ENCODE measurements around the gene TTC34.
"Not testable (repeated sequence)": the region's sequence is repeated elsewhere in the genome, so short reads cannot be mapped to it uniquely, and the experiment has no call there.

The TTC34 gene

DNA sequence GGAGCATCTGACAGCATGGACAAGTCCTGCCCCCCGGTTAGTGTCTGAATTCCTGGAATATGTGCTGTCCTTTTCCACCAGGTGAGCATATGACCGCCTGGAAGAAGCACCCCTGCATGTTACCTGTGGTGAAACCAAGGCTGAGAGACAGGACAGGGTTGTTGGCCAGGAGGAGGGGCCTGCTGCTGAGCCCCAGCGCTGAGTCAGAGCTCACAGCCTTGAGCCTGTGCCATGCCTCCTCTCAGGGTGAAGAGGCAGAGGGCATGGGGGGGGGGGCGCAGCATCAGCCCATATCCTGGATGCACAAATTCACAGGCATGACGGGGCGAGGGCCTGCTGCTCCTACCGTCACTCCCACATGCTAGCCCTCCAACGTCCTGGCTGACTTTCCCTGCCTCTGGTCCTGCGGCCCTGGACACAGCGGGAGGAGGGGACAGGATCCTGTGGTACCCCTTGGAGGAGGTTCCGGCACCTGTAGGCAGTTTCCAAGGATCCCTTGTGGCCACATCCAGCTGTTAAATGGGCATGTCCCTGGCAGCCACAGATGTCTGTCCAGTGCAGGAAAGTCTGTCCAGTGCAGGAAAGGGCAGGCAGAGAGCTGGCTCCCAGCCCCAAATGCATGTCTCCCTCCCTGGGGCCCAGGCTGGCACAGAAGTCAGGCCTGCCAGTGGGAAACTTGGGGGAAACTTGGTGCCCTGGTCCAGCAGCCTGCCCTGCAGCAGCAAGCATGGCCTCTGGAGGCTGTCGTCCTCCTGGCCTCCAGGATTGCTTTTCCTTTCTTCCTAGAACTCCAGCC lies 23.9 kb downstream of the TTC34 start:
- TF ChIP-seq, protein P1, sequence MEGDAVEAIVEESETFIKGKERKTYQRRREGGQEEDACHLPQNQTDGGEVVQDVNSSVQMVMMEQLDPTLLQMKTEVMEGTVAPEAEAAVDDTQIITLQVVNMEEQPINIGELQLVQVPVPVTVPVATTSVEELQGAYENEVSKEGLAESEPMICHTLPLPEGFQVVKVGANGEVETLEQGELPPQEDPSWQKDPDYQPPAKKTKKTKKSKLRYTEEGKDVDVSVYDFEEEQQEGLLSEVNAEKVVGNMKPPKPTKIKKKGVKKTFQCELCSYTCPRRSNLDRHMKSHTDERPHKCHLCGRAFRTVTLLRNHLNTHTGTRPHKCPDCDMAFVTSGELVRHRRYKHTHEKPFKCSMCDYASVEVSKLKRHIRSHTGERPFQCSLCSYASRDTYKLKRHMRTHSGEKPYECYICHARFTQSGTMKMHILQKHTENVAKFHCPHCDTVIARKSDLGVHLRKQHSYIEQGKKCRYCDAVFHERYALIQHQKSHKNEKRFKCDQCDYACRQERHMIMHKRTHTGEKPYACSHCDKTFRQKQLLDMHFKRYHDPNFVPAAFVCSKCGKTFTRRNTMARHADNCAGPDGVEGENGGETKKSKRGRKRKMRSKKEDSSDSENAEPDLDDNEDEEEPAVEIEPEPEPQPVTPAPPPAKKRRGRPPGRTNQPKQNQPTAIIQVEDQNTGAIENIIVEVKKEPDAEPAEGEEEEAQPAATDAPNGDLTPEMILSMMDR (IDR thresholded peaks at IDR 0.05; ENCODE audit: low read depth, low read length): no peak
- no peak overlapping the region for H3K4me3 ChIP-seq (ENCODE audit: low read depth, low read length)
- DNase-seq (ENCODE audit: low read depth, low spot score): no peak
- in situ Hi-C loops (cut with HindIII; ENCODE audit: low sequenced_read_pairs): no loop called here

GRCh38 chr1:2775333-2775732 lies 26.2 kb downstream of the TTC34 start:
- in situ Hi-C loops (cut with HindIII; ENCODE audit: low sequenced_read_pairs); DNase-seq (ENCODE audit: low read depth, low spot score); H3K4me3 ChIP-seq (ENCODE audit: low read depth, low read length): not testable (repeated sequence)

- DNase-seq (ENCODE audit: low read depth, low spot score); H3K4me3 ChIP-seq (ENCODE audit: low read depth, low read length); in situ Hi-C loops (cut with HindIII; ENCODE audit: low sequenced_read_pairs): not testable (repeated sequence)
Observed at GRCh38 chr1:2768052-2768451, 33.4 kb downstream of the TTC34 start.

DNA sequence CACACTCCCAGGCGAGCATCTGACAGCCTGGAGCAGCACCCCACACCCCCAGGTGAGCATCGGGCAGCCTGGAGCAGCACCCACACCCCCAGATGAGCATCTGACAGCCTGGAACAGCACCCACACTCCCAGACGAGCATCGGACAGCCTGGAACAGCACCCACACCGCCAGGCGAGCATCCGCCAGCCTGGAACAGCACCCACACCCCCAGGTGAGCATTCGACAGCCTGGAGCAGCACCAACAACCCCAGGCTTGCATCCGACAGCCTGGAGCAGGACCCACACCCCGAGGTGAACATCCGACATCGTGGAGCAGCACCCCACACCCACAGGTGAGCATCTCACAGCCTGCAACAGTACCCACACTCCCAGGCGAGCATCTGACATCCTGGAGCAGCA lies 42.1 kb downstream of the TTC34 start:
- H3K4me3 ChIP-seq (ENCODE audit: low read depth, low read length); DNase-seq (ENCODE audit: low read depth, low spot score); in situ Hi-C loops (cut with HindIII; ENCODE audit: low sequenced_read_pairs): not testable (repeated sequence)

DNA sequence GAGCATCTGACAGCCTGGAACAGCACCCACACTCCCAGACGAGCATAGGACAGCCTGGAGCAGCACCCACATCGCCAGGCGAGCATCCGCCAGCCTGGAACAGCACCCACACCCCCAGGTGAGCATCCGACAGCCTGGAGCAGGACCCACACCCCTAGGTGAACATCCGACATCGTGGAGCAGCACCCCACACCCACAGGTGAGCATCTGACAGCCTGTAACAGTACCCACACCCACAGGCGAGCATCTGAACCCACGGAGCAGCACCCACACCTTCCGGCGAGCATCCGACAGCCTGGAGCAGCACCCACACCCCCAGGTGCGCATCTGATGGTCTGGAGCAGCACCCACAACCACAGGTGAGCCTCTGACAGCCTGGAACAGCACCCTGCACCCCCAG lies 44.0 kb downstream of the TTC34 start:
- H3K4me3 ChIP-seq (ENCODE audit: low read depth, low read length); in situ Hi-C loops (cut with HindIII; ENCODE audit: low sequenced_read_pairs); DNase-seq (ENCODE audit: low read depth, low spot score): not testable (repeated sequence)

DNA sequence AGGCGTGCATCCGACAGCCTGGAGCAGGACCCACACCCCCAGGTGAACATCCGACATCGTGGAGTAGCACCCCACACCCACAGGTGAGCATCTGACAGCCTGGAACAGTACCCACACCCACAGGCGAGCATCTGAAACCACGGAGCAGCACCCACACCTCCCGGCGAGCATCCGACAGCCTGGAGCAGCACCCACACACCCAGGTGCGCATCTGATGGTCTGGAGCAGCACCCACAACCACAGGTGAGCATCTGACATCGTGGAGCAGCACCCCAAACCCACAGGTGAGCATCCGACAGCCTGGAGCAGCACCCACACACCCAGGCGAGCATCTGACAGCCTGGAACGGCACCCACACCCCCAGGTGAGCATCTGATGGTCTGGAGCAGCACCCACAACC lies 46.1 kb downstream of the TTC34 start:
- DNase-seq (ENCODE audit: low read depth, low spot score); in situ Hi-C loops (cut with HindIII; ENCODE audit: low sequenced_read_pairs); H3K4me3 ChIP-seq (ENCODE audit: low read depth, low read length): not testable (repeated sequence)

DNA sequence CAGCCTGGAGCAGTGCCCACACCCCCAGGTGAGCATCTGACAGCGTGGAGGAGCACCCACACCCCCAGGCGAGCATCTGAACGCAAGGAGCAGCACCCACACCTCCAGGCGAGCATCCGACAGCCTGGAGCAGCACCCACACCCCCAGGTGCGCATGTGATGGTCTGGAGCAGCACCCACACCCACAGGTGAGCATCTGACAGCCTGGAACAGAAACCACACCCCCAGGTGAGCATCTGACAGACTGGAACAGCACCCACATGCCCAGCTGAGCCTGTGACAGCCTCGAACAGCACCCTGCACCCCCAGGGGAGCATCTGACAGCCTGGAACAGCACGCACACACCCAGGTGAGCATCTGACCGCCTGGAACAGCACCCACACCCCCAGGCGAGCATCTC lies 46.9 kb downstream of the TTC34 start:
- DNase-seq (ENCODE audit: low read depth, low spot score); H3K4me3 ChIP-seq (ENCODE audit: low read depth, low read length); in situ Hi-C loops (cut with HindIII; ENCODE audit: low sequenced_read_pairs): not testable (repeated sequence)

DNA sequence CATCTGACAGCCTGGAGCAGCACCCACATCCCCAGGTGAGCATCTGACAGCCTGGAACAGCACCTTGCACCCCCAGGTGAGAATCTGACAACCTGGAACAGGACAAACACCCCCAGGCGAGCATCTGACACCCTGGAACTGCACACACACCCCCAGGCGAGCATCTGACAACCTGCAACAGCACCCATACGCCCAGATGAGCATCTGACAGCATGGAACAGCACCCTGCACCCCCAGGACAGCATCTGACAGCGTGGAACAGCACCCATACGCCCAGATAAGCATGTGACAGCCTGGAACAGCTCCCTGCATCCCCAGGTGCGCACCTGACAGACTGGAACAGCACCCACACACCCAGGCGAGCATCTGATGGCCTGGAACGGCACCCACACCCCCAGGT lies 49.0 kb downstream of the TTC34 start:
- in situ Hi-C loops (cut with HindIII; ENCODE audit: low sequenced_read_pairs); DNase-seq (ENCODE audit: low read depth, low spot score); H3K4me3 ChIP-seq (ENCODE audit: low read depth, low read length): not testable (repeated sequence)

DNA sequence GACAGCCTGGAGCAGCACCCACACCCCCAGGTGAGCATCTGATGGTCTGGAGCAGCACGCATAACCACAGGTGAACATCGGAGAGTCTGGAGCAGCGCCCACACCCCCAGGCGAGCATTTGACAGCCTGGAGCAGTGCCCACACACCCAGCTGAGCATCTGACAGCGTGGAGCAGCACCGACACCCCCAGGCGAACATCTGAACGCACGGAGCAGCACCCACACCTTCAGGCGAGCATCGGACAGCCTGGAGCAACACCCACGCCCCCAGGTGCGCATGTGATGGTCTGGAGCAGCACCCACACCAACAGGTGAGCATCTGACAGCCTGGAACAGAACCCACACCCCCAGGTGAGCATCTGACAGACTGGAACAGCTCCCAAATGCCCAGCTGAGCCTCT lies 49.6 kb downstream of the TTC34 start:
- DNase-seq (ENCODE audit: low read depth, low spot score); H3K4me3 ChIP-seq (ENCODE audit: low read depth, low read length); in situ Hi-C loops (cut with HindIII; ENCODE audit: low sequenced_read_pairs): not testable (repeated sequence)

- DNase-seq (ENCODE audit: low read depth, low spot score); in situ Hi-C loops (cut with HindIII; ENCODE audit: low sequenced_read_pairs); H3K4me3 ChIP-seq (ENCODE audit: low read depth, low read length): not testable (repeated sequence)
Observed at GRCh38 chr1:2750766-2751730, 50.4 kb downstream of the TTC34 start.

DNA sequence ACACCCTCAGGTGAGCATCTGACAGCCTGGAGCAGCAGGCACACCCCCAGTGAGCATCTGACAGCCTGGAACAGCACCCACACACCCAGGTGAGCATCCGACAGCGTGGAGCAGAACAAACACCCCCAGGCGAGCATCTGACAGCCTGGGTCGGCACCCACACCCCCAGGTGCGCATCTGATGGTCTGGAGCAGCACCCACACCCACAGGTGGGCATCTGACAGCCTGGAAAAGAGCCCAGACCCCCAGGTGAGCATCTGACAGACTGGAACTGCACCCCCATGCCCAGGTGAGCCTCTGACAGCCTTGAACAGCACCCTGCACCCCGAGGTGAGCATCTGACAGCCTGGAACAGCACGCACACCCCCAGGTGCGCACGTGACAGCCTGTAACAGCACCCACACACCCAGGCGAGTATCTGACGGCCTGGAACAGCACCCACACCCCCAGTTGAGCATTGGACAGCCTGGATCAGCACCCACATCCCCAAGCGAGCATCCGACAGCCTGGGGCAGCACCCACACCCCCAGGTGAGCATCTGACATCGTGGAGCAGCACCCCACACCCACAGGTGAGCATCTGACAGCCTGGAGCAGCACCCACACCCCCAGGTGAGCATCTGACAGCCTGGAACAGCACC lies 51.3 kb downstream of the TTC34 start:
- H3K4me3 ChIP-seq (ENCODE audit: low read depth, low read length); in situ Hi-C loops (cut with HindIII; ENCODE audit: low sequenced_read_pairs); DNase-seq (ENCODE audit: low read depth, low spot score): not testable (repeated sequence)

GRCh38 chr1:2748626-2749025 lies 52.9 kb downstream of the TTC34 start:
- in situ Hi-C loops (cut with HindIII; ENCODE audit: low sequenced_read_pairs); H3K4me3 ChIP-seq (ENCODE audit: low read depth, low read length); DNase-seq (ENCODE audit: low read depth, low spot score): not testable (repeated sequence)

DNA sequence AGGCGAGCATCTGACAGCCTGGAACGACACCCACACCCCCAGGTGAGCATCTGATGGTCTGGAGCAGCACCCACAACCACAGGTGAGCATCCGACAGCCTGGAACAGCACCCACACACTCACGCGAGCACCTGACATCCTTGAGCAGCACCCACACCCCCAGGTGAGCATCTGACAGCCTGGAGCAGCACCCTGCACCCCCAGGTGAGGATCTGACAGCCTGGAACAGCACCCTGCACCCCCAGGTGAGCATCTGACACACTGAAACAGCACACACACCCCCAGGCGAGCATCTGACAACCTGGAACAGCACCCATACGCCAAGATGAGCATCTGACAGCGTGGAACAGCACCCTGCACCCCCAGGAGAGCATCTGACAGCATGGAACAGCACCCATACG lies 106.7 kb downstream of the TTC34 start:
- H3K4me3 ChIP-seq (ENCODE audit: low read depth, low read length); DNase-seq (ENCODE audit: low read depth, low spot score); in situ Hi-C loops (cut with HindIII; ENCODE audit: low sequenced_read_pairs): not testable (repeated sequence)

DNA sequence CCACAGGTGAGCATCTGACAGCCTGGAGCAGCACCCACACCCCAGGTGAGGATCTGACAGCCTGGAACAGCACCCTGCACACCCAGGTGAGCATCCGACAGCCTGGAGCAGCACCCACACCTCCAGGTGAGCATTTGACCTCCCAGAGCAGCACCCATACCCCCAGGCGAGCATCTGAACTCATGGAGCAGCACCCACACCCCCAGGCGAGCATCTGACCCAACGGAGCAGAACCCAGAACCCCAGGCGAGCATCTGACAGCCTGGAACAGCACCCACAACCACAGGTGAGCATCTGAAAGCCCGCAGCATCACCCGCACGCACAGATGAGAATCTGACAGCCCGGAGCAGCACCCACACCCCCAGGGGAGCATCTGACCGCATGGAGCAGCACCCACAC lies 111.3 kb downstream of the TTC34 start:
- DNase-seq (ENCODE audit: low read depth, low spot score); in situ Hi-C loops (cut with HindIII; ENCODE audit: low sequenced_read_pairs); H3K4me3 ChIP-seq (ENCODE audit: low read depth, low read length): not testable (repeated sequence)

DNA sequence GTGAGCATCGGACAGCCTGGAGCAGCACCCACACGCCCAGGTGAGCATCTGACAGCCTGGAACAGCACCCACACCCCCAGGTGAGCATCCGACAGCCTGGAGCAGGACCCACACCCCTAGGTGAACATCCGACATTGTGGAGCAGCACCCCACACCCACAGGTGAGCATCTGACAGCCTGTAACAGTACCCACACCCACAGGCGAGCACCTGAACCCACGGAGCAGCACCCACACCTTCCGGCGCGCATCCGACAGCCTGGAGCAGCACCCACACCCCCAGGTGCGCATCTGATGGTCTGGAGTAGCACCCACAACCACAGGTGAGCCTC lies 113.2 kb downstream of the TTC34 start:
- H3K4me3 ChIP-seq (ENCODE audit: low read depth, low read length); DNase-seq (ENCODE audit: low read depth, low spot score); in situ Hi-C loops (cut with HindIII; ENCODE audit: low sequenced_read_pairs): not testable (repeated sequence)
